GM23338 (cell line): ENCODE measurements around the gene ZSWIM1.

Experiments
- CREB1 ChIP-seq: fragments of 250-450 bp; sonication (Bioruptor Pico); IDR thresholded peaks from 2 replicates; pipeline ENCODE4 v1.5.0; 2020; ENCODE audit warnings: low read depth, mild to moderate bottlenecking, moderate library complexity
- EZH2 ChIP-seq: fragments of 200-600 bp; sonication (generic); IDR thresholded peaks from one replicate; pipeline ENCODE4 v1.8.0; 2017; ENCODE audit warnings: antibody characterized with exemption, mild to moderate bottlenecking, low read depth; ENCODE audit not compliant: unreplicated experiment
- EZH2phosphoT487 ChIP-seq: fragments of 200-600 bp; sonication (generic); IDR thresholded peaks from one replicate; pipeline ENCODE4 v1.8.1; 2018; ENCODE audit warnings: antibody characterized with exemption; ENCODE audit not compliant: unreplicated experiment
- POLR2AphosphoS5 ChIP-seq: IDR thresholded peaks from 2 replicates; pipeline ENCODE4 v1.6.1; 2016; ENCODE audit warnings: antibody characterized with exemption, low read depth
- TF ChIP-seq, protein P1 (sequence below), 2 experiments: fragments of 200-600 bp in 1 of 2; sonication (generic) in 1 of 2; conservative IDR thresholded peaks; 2 replicates each; pipeline versions ENCODE4 v1.5.1 to v1.6.1; 2016 to 2017; ENCODE audit warnings: antibody characterized with exemption in 2 of 2, low read depth in 2 of 2, mild to moderate bottlenecking in 2 of 2, moderate library complexity in 1 of 2

DNA sequence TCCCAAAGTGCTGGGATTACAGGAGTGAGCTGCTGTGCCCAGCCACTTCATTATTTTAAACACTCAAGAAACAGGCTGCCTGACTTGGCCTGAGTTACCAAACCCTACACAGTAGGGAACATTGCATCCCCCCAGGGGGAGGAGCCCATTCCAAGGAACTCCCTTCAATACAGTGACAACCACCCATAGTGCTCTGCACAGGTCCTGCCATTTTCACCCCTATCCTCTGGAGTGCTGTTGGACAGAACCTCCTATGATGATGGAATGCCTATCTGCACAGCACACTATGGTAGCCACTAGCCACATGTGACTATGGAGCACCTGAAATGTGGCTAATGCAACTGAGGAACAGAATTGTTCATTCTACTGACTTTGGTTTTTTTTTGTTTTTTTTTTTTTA, 35.6 kb upstream of the ZSWIM1 start:
- TF ChIP-seq, protein P1, sequence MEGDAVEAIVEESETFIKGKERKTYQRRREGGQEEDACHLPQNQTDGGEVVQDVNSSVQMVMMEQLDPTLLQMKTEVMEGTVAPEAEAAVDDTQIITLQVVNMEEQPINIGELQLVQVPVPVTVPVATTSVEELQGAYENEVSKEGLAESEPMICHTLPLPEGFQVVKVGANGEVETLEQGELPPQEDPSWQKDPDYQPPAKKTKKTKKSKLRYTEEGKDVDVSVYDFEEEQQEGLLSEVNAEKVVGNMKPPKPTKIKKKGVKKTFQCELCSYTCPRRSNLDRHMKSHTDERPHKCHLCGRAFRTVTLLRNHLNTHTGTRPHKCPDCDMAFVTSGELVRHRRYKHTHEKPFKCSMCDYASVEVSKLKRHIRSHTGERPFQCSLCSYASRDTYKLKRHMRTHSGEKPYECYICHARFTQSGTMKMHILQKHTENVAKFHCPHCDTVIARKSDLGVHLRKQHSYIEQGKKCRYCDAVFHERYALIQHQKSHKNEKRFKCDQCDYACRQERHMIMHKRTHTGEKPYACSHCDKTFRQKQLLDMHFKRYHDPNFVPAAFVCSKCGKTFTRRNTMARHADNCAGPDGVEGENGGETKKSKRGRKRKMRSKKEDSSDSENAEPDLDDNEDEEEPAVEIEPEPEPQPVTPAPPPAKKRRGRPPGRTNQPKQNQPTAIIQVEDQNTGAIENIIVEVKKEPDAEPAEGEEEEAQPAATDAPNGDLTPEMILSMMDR (conservative IDR thresholded peaks at IDR 0.05; ENCODE audit: low read depth in 2 of 2) = no peak
- TF ChIP-seq POLR2AphosphoS5 = no peak
- TF ChIP-seq EZH2phosphoT487 = no peak
- no peak for TF ChIP-seq EZH2
- no peak for TF ChIP-seq CREB1 (CRISPR knock-in tag)
